NCI-H2107 treated with DMSO at 0.1 percent for 48 hours (cell line): ENCODE measurements around the gene COPE.

ENCODE experiments used
- DNase-seq: peaks from one replicate; lab custom pipeline; 2025; ENCODE audit not compliant: unreplicated experiment; lab: John Stamatoyannopoulos, UW

COPE gene

DNA sequence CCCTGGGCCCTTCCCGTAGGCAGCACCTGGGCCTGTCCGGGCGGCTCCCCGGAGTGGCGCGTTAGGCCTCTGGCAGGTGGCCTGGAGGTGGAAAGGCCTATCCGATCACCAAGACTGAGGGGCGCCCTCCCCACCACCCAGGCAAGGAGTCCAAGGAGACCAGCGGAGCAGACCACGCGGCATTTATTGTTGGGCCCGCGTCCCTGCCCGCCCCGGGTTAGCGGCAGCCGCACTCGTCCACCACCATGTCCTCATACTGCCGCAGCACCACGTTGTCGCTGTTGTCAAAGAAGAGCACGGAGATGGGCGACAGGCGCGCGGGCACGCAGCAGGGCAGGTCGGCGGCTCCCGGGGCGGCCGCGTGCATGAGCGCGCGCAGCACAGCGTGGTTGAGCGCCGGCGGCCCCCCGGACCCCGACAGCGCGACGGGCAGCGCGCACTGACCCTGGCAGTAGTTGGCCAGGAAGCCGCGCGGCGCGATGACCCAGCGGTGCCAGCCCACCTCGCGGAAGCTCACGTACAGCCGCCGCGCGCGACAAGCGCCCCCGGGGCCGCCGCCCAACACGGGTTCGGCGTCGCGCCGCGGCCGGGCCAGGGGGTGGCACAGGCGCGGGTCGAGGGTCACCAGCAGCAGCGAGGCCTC, 50.7 kb downstream of the COPE start:
- no peak for DNase-seq

DNA sequence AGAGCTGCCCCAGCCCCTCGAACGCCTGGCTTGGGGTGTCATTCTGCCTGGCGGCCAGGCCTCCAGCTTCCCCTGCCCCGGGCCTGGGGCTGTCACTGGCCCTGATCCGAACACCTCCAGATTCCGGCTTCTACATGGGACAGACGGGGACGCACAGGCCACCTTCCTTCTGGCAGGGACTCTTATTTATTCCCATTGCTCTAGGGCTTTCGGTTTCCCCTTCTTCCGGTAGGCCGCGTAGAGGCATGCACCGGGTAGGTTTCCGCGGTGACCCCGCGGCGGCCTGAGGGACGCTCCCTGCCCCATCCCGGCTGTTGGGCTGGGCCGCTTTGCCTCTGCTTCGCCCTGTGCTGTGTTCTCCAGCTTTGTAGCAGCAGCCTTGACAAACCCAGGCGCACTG, 51.4 kb downstream of the COPE start:
- no peak for DNase-seq

DNA sequence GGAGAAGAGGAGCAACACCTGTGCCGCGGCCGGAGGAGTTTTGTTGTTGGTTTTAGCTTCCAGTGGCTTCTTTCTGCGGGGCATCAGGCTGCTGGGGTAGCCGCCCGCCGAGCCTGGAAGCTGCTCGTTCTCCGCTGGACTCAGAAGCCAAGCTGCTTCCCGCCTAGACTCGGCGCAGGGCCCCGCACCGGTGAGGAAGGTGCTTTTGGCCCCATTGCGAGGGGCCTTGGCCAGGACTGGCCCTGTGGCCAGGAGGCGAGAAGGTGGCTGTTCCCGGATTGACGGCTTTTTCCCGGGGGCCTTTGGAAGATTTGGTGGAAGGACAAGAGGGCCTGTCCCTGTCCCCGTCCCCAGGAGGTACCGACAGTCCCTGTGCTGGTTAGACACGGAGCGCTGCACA, 52.0 kb downstream of the COPE start:
- DNase-seq, result no peak

DNA sequence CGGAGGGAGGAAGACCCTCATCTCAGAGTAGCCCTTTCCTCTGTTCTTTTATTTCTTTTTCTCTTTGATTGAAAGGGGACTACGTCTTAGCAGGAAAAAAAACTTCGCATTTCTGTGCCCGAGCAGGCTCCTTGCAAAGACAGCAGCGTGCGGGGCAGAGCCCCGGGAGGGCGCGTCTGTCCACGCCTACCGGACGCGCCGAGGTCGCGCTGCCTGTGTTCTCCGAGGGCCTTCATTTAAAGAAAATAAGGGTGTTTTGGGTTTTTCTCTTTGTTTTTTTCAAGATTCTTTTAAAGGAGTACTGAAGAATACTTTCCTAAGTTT, 52.4 kb downstream of the COPE start:
- no peak for DNase-seq

DNA sequence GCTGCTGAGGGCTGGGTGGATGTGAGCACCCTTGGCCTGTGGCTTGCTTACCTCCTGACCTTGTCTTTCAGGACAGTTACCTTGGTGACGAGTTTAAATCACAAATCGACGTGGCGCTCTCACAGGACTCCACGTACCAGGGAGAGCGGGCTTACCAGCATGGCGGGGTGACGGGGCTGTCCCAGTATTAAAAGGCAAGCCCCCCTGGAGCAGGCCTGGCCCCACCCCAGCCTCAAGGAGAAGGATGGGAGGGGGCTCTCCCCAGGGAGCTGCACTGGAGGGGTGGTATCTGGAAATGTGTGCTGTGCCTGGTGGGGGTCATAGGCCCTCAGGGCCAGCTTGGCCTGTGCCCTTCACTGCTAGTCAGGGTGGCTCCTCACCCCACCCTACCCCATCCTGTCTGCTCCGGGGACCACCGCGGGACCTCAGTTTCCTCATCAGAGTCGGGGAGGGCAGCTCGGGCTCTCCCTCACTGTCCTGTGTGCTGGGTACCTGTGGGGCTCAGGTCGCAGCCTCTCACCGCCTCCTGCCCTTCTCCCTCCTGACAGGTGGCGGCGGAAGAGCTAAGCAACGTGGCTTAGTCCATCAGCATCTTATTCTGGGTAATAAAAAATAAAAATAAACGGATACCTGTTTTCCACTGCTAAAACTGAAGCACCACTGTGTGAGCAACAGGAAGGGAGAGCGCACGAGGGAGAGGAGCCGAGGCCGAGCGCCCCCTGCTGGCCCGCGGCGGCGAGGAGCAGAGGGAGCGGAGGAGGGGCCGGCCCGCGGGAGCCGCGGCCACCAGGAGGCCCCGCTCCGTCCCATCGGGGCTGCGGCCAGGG, 53.0 kb downstream of the COPE start:
- DNase-seq, result no peak

DNA sequence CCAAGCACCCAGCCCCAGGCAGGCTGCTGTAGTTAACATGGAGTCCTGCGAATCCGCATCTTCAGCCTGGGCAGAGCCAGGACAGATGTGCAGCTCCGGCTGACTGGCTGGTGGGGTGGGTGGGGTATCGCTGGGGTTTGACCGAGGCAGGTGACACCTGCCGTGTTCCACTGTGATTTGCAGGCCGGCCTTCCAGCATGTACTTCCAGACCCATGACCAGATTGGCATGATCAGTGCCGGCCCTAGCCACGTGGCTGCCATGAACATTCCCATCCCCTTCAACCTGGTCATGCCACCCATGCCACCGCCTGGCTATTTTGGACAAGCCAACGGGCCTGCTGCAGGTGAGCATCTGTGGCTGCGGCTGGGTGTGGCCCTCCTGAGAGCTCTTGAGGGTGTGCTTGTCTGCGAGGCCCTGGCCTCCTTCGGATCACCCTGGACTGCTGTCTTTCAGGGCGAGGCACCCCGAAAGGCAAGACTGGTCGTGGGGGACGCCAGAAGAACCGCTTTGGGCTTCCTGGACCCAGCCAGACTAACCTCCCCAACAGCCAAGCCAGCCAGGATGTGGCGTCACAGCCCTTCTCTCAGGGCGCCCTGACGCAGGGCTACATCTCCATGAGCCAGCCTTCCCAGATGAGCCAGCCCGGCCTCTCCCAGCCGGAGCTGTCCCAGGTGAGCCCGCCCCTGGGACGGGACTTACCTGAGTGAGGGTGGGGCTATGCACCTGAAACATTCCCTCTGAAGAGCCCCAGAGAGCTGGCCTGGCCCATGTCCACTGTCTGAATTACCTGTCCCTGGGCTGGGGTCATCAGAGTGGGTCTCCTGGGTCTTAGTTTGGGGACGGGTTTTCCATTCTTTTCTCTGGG, 53.8 kb downstream of the COPE start:
- DNase-seq, result no peak

DNA sequence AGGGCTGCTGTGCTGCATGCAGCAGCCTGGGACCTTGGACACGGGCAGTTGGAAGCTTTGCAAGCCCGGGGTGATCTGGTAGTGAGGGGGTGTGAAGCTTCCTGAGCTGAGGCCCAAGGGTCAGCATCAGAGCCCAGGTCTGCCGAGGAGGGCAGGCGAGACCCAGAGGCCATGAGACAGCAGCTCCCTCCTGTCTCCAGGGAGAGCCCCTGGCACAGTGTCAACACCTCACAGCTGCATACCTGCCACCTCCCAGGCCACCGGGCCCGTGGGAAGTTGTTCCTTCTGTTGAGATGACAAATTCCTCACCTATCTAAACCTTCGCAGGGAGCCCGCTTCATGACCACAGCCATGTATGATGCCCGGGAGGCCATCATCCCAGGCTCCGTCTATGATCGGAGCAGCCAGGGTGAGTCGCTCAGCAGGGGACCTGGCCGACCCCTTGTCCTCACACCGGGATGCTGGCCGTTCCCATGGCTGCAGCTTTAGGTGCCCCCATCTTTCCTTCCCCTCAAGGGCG, 55.3 kb downstream of the COPE start:
- no peak for DNase-seq

DNA sequence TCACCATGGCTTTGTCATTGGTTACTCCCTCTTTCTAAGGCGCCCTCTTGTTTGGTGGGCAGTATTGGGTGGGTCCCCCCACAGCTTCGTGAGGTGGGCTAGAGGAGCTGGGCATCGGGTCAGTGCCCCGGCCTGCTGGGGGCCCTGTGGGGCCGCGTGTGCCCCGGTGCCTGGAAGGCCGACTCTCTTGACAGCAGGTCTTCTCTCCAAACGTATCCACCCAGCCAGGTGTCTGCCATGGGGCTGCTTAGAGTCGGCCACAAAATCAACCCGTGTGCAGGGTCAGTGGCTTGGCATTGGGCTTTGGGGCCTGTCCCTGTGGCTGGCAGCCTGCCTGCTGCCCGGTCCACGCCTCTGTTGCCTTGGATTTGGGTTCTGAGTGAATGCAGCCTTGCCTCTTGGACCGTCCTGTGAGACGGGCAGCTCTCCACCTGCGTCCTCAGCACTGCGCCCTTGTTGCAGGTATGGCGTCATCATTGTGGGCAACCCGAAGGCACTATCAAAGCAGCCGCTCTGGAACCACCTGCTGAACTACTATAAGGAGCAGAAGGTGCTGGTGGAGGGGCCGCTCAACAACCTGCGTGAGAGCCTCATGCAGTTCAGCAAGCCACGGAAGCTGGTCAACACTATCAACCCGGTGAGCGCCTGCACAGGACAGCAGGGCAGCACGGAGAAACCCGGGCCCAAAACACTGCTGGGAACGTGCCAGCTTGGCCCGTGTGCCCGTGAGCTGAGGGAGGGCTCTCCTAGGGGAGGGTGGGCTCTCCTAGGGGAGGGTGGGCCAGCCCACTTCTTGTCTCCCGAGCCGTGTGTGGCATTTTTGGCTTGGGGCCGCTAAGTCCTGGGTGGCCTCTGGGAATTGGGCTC, 56.0 kb downstream of the COPE start:
- DNase-seq, result no peak

DNA sequence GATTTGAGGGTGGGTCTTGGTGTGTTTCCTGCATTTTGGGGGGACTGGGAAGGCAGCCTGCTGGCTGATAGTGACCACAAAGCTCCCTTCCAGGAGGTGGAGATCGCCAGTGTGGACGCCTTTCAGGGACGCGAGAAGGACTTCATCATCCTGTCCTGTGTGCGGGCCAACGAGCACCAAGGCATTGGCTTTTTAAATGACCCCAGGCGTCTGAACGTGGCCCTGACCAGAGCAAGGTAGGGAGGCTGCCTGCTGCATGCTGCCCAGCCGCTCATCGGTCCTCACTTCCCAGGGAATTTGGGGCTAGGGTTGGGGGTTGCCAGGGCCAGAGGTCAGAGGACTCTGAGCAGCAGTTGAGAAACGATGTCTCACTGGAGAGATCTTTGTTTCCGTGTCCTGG, 57.3 kb downstream of the COPE start:
- DNase-seq, result no peak

DNA sequence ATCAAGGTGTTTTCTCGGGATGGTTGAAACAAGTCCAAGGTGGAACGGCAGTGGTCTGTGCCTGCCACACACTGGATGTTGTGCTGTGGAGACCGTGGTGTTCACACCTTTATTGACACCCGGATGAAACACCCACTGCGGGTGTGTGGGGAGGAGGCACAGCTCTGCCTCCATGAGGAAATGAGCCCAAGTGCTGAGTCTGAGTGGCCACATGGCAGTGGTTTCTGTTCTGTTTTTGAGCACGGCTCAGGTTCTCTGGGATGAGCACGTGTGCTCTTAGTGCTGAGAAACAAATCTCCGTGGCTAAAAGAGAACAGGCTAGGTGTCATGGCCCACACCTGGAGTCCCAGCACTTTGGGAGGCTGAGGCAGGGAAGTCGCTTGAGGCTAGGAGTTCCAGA, 58.0 kb downstream of the COPE start:
- DNase-seq, result no peak

DNA sequence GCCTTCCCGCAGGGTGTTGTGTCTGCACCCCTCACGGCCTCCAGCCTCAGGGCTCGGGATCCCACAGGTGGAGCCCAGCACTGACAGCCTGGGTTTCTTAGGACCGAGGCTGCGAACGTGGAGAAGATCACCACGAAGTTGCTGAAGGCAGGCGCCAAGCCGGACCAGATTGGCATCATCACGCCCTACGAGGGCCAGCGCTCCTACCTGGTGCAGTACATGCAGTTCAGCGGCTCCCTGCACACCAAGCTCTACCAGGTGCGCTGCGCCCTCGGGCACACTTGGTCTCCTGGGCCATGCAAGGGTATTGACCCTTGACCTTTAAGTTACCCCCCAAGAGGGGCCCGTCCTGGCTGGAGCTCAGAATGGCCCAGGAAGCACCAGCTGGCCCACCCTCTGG, 58.5 kb downstream of the COPE start:
- DNase-seq, result no peak

DNA sequence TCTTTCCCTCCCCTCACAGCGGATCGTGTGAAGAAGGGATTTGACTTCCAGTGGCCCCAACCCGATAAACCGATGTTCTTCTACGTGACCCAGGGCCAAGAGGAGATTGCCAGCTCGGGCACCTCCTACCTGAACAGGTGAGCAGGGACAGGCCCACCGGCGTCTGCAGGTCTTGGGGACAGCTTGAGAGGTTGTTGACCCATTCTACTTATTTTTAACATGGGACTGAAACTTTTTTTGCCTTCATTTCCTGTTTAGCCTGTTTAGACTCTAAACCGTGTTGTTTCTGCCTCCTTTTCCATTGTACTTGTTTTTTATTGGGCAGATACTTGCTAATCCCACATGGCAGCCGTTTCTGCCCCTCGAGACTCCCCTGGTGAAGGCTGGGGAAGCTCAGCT, 58.9 kb downstream of the COPE start:
- no peak for DNase-seq

DNA sequence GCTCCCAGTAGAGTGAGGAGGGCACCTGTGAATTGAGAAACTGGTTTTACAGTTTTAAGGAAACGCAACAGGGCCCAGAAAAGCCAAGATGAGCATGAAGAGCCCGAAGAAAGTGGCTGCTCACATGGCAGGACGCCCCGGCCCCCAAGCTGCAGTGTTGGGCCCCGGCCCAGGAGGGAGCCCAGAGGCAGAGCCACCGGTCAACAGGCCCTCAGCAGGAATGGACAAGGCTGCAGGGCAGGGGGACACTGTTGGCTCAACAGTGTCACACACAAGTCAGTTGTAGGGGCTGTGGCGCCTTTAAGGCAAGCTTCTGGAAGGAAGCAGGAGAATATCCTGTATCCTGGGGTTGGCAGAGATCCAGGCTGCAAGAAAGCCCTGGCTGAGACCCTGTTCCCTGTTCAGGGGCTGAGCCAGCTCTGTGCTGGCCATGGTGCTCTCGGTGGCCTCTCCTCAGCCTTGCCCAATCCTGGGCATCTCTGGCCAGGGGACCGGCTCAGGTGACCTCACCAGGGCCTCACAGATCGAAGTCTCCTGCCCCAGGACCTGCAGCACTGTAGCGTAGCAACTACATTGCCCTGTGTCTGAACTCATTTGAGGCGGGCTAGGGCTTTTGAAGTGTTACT, 59.4 kb downstream of the COPE start:
- DNase-seq, result no peak

DNA sequence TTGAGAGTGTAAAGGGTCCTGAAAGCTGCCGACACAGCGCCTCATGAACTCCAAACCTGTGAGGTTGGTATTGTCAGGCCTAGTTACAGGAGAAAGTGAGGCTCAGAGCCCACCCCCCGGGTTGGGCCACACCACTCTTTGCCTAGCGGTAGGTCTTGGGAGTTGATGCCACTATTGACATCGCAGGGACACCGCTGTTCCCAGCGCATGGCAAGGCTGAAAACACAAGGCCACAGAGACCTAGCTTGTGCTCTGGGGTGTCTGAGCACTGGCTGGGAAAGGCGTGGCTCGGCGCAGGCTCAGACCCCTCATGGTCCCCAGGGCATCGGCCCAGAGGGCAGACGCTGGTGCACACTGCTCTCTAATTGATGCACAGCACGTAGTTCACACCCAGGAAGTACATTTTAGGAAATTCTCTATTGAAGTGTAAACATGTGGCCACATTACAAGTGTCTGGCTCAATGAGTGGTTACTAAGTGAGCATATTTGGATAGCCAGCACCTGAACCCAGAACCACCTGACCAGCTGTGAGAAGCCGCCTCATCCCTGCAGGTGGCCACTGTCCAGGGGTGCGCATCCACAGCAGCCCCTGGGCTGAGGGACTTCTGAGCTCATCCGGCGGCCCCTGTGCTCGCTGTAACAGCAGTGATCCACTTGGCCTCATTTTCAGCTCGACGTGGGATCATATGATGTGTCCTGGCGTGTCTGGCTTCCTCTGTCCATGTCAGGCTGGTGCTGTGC, 60.1 kb downstream of the COPE start:
- no peak for DNase-seq

DNA sequence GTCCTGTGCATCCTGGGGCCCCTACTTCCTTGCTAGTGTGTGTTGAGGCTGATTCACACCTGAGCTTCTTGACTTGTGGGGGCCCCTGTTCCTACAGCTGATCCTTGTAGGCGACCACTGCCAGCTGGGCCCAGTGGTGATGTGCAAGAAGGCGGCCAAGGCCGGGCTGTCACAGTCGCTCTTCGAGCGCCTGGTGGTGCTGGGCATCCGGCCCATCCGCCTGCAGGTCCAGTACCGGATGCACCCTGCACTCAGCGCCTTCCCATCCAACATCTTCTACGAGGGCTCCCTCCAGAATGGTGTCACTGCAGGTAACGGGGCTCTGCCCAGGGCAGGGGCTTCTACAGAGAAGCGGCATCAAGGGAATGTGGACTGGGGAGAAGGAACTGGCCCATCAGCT, 62.0 kb downstream of the COPE start:
- DNase-seq, result no peak

DNA sequence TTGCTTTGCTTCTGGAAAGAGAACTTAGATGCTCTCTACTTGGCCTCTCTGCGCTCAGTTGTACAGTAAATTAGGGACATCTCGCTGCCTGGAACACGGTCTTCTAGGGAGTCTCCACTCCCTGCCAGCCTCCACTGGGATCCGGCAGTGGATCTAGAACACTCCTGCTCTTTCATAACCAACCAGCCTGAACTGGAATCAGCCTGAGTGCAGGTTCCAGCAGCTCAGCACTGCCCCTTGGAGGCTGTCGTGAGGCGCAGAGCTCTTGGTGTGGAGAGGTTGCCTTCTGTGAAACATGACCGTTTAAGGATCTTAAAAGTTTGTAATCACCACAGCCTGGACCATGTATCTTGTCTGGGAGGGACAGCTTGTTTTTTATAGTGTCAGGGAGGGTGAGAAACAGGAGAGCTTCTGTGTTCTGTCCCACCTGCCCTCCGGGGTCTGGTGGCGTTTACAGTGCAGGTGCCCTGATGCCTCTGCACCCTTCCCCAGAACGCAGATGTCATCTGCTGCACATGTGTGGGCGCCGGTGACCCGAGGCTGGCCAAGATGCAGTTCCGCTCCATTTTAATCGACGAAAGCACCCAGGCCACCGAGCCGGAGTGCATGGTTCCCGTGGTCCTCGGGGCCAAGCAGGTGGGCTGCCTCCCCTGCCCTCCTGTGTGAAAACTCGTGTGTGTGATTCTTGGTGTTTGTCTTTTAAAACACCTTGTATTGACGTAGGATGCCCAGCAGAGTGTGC, 62.6 kb downstream of the COPE start:
- no peak for DNase-seq

DNA sequence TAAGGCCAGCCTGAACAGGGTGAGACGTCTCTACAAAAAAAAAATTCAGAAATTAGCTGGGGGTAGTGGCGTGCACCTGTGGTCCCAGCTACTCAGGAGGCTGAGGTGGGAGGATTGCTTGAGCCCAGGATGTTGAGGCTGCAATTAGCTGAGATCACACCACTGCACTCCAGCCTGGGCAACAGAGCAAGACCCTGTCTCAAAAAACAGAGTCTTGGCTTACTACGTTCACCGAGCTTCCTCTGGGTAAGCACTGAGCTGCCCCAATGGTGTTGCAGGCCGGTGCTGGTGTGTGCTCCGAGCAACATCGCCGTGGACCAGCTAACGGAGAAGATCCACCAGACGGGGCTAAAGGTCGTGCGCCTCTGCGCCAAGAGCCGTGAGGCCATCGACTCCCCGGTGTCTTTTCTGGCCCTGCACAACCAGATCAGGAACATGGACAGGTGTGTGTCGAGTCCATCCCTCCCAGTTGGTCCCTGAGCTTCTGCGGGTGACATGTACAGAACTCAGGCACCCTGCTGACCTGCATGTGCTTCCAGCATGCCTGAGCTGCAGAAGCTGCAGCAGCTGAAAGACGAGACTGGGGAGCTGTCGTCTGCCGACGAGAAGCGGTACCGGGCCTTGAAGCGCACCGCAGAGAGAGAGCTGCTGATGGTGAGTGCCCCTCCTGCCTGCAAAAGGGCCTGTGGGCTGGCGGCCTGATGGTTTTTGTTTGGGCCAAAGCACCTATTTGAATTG, 63.4 kb downstream of the COPE start:
- no peak for DNase-seq

DNA sequence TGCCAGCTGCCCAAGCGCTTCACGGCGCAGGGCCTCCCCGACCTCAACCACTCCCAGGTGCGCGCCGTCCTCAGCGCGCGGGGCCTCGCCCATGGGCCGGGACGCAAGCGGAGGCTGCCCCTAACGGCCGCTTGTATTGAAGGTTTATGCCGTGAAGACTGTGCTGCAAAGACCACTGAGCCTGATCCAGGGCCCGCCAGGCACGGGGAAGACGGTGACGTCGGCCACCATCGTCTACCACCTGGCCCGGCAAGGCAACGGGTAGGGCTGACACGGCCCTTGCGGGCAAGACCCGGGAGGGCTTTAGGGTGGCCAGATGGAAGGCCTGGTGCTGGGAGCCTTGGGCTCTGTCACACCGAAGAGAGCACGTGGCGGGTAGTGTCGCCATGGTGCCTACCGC, 64.2 kb downstream of the COPE start:
- DNase-seq, result no peak
